Measurements from ENCODE around the gene KIF21B. TPM values are rescaled to one million over a fixed set of nuclear protein-coding genes. Genes with fewer than 3 reads are reported as not detected.
A peak's percentile ranks its signal among the peaks of the same experiment; 100 is the strongest.

KIF21B gene
- total and polyA plus RNA-seq, 2 of the 8 experiments (the other 6 are each of a cell fraction or from before 2014, with no cell fraction given) = 10.8 to 26.5 TPM

- Histone ChIP-seq H2AK5ac (ENCODE audit: low read depth, low read length) (no peak overlapping the region), H2BK5ac (ENCODE audit: low read depth, low read length) (no peak overlapping the region), H3K4me3 (ENCODE audit: extremely low read depth in 1 of 4, insufficient read depth in 2 of 4, low read depth in 3 of 4, low read length in 4 of 4) (no peak overlapping the region), H2BK120ac (replicated peaks; ENCODE audit: low read depth, low read length) (no peak overlapping the region), H3K23me2 (ENCODE audit: low read depth, low read length) (peaks cover 1% of the 10 kb centered on the region; the same call in 1 of the 2 replicates), H3K9me3 (ENCODE audit: insufficient read depth in 2 of 2, low read depth in 1 of 2, low read length in 1 of 2) (no peaks in the 10 kb centered on the region), H2AFZ (ENCODE audit: low read length) (no peak overlapping the region), H4K8ac (ENCODE audit: extremely low read depth, insufficient read depth, low read length) (no peak overlapping the region), H3K4me1 (replicated peaks in 1 of 4; ENCODE audit: control insufficient read depth in 3 of 4, insufficient read depth in 4 of 4, low read length in 3 of 4) (peaks cover 2 to 24% (median 15%) of the 10 kb centered on the region in 4 experiments), H3K56ac (replicated peaks; ENCODE audit: insufficient read length, low read depth, low read length) (no peak overlapping the region), H3K79me2 (ENCODE audit: control insufficient read depth in 1 of 2, insufficient read depth in 2 of 2, low read length in 2 of 2) (peaks cover 0 to 28% of the 10 kb centered on the region in 2 experiments; a peak in 3 of 4 replicates), H4K5ac (ENCODE audit: insufficient read length, low read depth, low read length) (no peak overlapping the region), H3K27ac (ENCODE audit: low read depth, low read length) (no peak overlapping the region), H2BK15ac (ENCODE audit: low read length) (0 out of 2 replicates have a peak overlapping the region, but pooled peaks have one; percentile 53), H2BK12ac (ENCODE audit: low read depth, low read length) (no peak overlapping the region), H3K36me3 (ENCODE audit: control insufficient read depth in 2 of 4, insufficient read depth in 4 of 4, low read length in 3 of 4) (no peaks in the 10 kb centered on the region), H3K27me3 (replicated peaks in 1 of 4; ENCODE audit: control insufficient read depth in 3 of 4, extremely low read depth in 1 of 4, insufficient read depth in 3 of 4, low read length in 3 of 4) (no peaks in the 10 kb centered on the region), H3K14ac (ENCODE audit: insufficient read length) (no peak overlapping the region), H3K4ac (replicated peaks; ENCODE audit: insufficient read length, low read depth, low read length) (no peak overlapping the region), H3K9ac (replicated peaks in 1 of 4; ENCODE audit: extremely low read depth in 1 of 4, low read depth in 3 of 4, low read length in 3 of 4) (no peak overlapping the region), H4K91ac (replicated peaks; ENCODE audit: insufficient read length, low read length) (no peak overlapping the region), H4K20me1 (replicated peaks in 1 of 2; ENCODE audit: control insufficient read depth in 1 of 2, insufficient read depth in 2 of 2, low read length in 2 of 2) (peaks cover 6% of the 10 kb centered on the region in 2 experiments), H3K18ac (ENCODE audit: extremely low read depth, low read length) (no peak overlapping the region), H3K23ac (ENCODE audit: insufficient read length) (no peak overlapping the region), H3K4me2 (ENCODE audit: insufficient read depth in 1 of 2, low read depth in 2 of 2, low read length in 2 of 2) (peak overlapping the region in 1 of 2 experiments; percentile 54; a peak in 1 of 4 replicates), H3K79me1 (ENCODE audit: low read depth, low read length) (peaks cover 18% of the 10 kb centered on the region), H2BK20ac (ENCODE audit: low read length) (no peak overlapping the region)
- POLR2A ChIA-PET (ENCODE audit: partially characterized antibody) = interaction anchor here (0.9 to 3.4 kb wide), 5 partner anchors 11 to 122 kb away, joined by 3 to 33 read pairs (median 3); no protein-coding TSS in a partner anchor
- DNase-seq (ENCODE audit: low read depth in 1 of 2, low spot score in 2 of 2) = no peak
- no peak for FAIRE-seq
- CTCF ChIA-PET (ENCODE audit: partially characterized antibody) = interaction anchor here (0.6 to 23.5 kb wide), 15 partner anchors 8 to 992 kb away, joined by 3 to 532 read pairs (median 6); partner anchors contain the start of gene KIF21B
- 83% methylated on average over 3 of the region's 3 CpGs; no CpG with 5 or more reads in 1 of the 2 experiments for WGBS, 2 experiments (ENCODE audit: extremely low coverage in 1 of 2, insufficient coverage in 1 of 2, insufficient read length in 1 of 2, insufficient replicate concordance in 2 of 2, low coverage in 1 of 2, low lambda C conversion rate in 2 of 2, missing lambda C conversion rate in 1 of 2)
- TF ChIP-seq BACH1 (IDR thresholded peaks at IDR 0.05; ENCODE audit: low read length) (no peak), FOSL1 (IDR thresholded peaks at IDR 0.05; ENCODE audit: insufficient read depth, low read depth, low read length) (no peak), USF2 (IDR thresholded peaks at IDR 0.05; ENCODE audit: low read length) (no peak), HDAC6 (IDR thresholded peaks at IDR 0.05; ENCODE audit: low read depth, low read length) (no peak), ATF3 (IDR thresholded peaks at IDR 0.05; ENCODE audit: insufficient read depth, low read depth, low read length) (no peak), CREB1 (IDR thresholded peaks at IDR 0.05) (no peak)
Measured at GRCh38 chr1:201014816-201015200, 8.7 kb downstream of the KIF21B start.
